Prostate gland (tissue), 2 donors: ENCODE results near the gene PSRC1. TPM values are rescaled to one million over a fixed set of nuclear protein-coding genes. Genes with fewer than 3 reads are reported as not detected.
"Not testable (repeated sequence)": the region's sequence is repeated elsewhere in the genome, so short reads cannot be mapped to it uniquely, and the experiment has no call there.

Source experiments
- DNase-seq: peaks from one replicate; pipeline ENCODE4 v3.0.0-alpha.2; 2019; ENCODE audit warnings: low spot score
- H3K27ac ChIP-seq, 2 donors: fragments of 200-600 bp; sonication (generic); 2 replicates each; pipeline ENCODE4 v1.5.1; 2017 to 2019
- H3K27me3 ChIP-seq: fragments of 200-600 bp; sonication (generic); replicated peaks from 2 replicates; pipeline ENCODE4 v1.5.1; 2019; ENCODE audit not compliant: insufficient read depth
- H3K36me3 ChIP-seq, 2 donors: fragments of 200-600 bp; sonication (generic); 1 replicate in 1 of 2; 2 replicates in 1 of 2; pipeline versions ENCODE4 v1.5.1 to v1.8.1; 2017 to 2019
- H3K4me1 ChIP-seq: fragments of 200-600 bp; sonication (generic); replicated peaks from 2 replicates; pipeline ENCODE4 v1.5.1; 2019
- H3K4me3 ChIP-seq, 2 donors: fragments of 200-600 bp; sonication (generic); 2 replicates each; pipeline ENCODE4 v1.5.1; 2017 to 2019
- H3K9me3 ChIP-seq: fragments of 200-600 bp; sonication (generic); 2 replicates; pipeline ENCODE4 v1.5.1; 2017
- POLR2A ChIP-seq: fragments of 450-650 bp; IDR thresholded peaks from one replicate; pipeline ENCODE4 v1.6.1; 2016; ENCODE audit warnings: antibody characterized with exemption, mild to moderate bottlenecking
- POLR2AphosphoS5 ChIP-seq: sonication (generic); formaldehyde crosslinking; IDR thresholded peaks from one replicate; pipeline ENCODE4 v1.6.1; 2017; ENCODE audit warnings: antibody characterized with exemption
- WGBS: methylation state at CpG from one replicate; pipeline ENCODE4 v1.1.5; 2018; 5-methylcytosine and 5-hydroxymethylcytosine counted together
- intact Hi-C: fragments of 100-400 bp; cut with DNase I; formaldehyde crosslinking; loops from one replicate; pipeline ENCODE4 v1.14.2; 2022
- total RNA-seq, 2 donors: library from RNA; depleted of rRNA; stranded (reverse); fragments of >200 nt; gene quantifications; one replicate each; pipeline ENCODE4 v1.1.0, GENCODE V29; 2016
- TF ChIP-seq, protein P1 (sequence below), 4 experiments: fragments of 200-600 bp in 2 of 4; fragments of 450-650 bp in 2 of 4; sonication (generic) in 2 of 4; IDR thresholded peaks; 1 replicate in 3 of 4; 2 replicates in 1 of 4; pipeline ENCODE4 v1.5.1; 2016 to 2019; ENCODE audit warnings: antibody characterized with exemption in 4 of 4, mild to moderate bottlenecking in 2 of 4, moderate library complexity in 2 of 4

Gene PSRC1
- total RNA-seq, 2 donors from 2014 or later: 9.1 to 40.0 TPM

DNA sequence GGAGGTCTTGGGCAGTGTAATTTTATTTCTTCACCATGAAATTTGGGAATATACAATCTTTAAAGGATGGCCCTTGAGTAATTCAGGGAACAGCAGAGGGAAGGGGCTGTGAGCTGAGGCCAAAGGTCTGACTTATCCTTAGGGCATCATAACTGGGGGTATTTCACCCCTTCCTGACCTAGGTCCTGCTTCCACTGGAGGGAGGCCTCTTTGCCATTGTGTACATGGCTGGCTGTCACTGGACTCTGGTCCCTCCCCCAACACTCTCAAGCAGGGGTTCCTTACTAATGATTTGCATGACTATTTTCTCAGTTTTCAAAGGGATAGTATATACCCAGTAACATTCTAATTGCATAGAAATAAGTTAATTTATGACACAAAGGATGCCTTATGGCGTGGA is 7.2 kb upstream of the PSRC1 start:
- H3K4me1 ChIP-seq: no peaks in the 10 kb centered on the region
- TF ChIP-seq POLR2AphosphoS5 (no peak), POLR2A (no peak)
- TF ChIP-seq, protein P1, sequence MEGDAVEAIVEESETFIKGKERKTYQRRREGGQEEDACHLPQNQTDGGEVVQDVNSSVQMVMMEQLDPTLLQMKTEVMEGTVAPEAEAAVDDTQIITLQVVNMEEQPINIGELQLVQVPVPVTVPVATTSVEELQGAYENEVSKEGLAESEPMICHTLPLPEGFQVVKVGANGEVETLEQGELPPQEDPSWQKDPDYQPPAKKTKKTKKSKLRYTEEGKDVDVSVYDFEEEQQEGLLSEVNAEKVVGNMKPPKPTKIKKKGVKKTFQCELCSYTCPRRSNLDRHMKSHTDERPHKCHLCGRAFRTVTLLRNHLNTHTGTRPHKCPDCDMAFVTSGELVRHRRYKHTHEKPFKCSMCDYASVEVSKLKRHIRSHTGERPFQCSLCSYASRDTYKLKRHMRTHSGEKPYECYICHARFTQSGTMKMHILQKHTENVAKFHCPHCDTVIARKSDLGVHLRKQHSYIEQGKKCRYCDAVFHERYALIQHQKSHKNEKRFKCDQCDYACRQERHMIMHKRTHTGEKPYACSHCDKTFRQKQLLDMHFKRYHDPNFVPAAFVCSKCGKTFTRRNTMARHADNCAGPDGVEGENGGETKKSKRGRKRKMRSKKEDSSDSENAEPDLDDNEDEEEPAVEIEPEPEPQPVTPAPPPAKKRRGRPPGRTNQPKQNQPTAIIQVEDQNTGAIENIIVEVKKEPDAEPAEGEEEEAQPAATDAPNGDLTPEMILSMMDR (IDR thresholded peaks at IDR 0.05): no peak
- no peak for DNase-seq
- no peak overlapping the region for H3K4me3 ChIP-seq
- intact Hi-C loops: no loop called here
- H3K27ac ChIP-seq: no peak overlapping the region
- no peaks in the 10 kb centered on the region for H3K36me3 ChIP-seq
- no peaks in the 10 kb centered on the region for H3K27me3 ChIP-seq
- WGBS: 100% methylated on average over 1 of the region's 1 CpG
- H3K9me3 ChIP-seq: no peaks in the 10 kb centered on the region

DNA sequence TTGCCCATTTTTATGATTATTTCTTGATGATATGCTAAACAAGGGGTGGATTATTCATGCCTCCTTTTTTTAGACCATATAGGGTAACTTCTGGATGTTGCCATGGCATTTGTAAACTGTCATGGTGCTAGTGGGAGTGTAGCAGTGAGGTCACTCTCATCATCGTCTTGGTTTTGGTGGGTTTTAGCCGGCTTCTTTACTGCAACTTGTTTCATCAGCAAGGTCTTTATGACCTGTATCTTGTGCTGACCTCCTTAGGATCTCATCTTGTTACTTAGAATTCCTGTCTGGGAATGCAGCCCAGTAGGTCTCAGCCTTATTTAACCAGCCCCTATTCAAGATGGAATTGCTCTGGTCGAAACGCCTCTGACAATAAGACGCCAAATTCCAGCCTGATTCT is 3.8 kb upstream of the PSRC1 start:
- WGBS: 76% methylated on average over 5 of the region's 5 CpGs
- H3K4me1 ChIP-seq, H3K9me3 ChIP-seq, H3K27me3 ChIP-seq, H3K27ac ChIP-seq, H3K4me3 ChIP-seq, DNase-seq, H3K36me3 ChIP-seq, intact Hi-C loops: not testable (repeated sequence)

DNA sequence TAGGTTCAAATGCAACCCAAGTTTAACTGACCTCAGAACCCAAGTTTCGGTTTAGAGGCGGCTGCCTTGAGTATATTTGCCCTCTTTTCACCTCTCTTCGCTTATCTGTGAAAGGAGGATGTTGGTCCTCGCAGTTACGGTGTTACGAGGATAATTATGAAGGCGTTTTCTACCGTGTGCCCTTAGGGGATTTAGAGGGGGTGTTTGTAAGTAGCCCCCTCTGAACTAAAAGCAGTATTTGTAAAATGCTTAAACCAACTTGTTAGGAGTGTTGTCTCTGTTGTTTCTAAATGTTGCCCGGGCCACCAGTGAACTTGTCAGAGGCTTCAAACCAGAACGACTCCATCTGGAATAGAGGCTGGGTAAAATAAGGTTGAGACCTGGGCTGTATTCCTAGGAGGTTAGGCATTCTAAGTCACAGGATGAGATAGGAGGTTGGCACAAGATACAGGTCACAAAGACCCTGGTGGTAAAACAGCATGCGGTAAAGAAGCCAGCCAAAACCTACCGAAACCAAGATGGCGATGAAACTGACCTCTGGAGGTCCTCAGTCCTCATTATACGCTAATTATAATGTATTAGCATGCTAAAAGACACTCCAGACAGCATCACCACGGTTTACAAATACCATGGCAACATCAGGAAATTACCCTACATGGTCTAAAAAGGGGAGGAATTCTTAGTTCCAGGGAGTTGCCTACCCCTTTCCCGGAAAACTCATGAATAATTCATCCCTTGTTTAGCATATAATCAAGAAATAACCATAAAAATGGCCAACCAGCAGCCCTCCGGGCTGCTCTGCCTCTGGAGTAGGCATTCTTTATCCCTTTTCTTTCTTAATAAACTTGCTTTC is 1.0 kb upstream of the PSRC1 start:
- no peaks in the 10 kb centered on the region for H3K9me3 ChIP-seq
- 42% methylated on average over 17 of the region's 17 CpGs for WGBS
- no peak for TF ChIP-seq POLR2A
- TF ChIP-seq, protein P1 (IDR thresholded peaks at IDR 0.05): no peak
- no peak for TF ChIP-seq POLR2AphosphoS5
- intact Hi-C loops: loop anchor here (2.0 kb wide), 1 partner anchor 115 kb away; no protein-coding TSS in a partner anchor
- peak overlapping the region; percentile 44 to 48 for H3K4me3 ChIP-seq
- no peaks in the 10 kb centered on the region for H3K27me3 ChIP-seq
- DNase-seq: no peak
- no peaks in the 10 kb centered on the region for H3K36me3 ChIP-seq
- H3K4me1 ChIP-seq: peaks cover 4% of the 10 kb centered on the region
- H3K27ac ChIP-seq: peak overlapping the region; percentile 85 to 87

DNA sequence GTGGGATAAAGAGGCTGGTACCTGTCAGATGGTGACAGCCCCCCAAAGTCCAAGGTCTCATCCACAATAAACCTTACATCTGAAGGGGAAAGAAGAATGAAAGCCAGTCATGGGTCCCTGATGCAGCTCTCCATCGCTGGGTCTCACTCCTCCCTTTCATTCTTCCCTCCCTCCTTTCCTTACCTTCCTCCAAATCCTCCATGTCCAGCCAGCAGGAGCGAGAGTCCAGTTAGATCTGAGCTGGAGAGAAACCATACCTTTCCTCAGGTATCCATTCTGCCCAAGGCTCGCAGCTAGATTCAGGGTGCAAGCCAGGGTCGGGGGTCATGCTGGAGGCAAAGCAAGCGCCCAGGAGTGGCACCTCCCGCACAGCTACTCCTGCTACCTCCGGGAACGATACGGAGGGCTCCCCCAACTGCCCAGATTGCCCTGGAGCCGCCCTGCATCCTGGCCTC is 421 bp downstream of the PSRC1 start:
- intact Hi-C loops: loop anchor here (2.0 kb wide), 1 partner anchor 116 kb away; no protein-coding TSS in a partner anchor
- no peaks in the 10 kb centered on the region for H3K9me3 ChIP-seq
- H3K4me1 ChIP-seq: peaks cover 4% of the 10 kb centered on the region
- TF ChIP-seq, protein P1 (IDR thresholded peaks at IDR 0.05): no peak
- TF ChIP-seq POLR2AphosphoS5 (no peak), POLR2A (no peak)
- H3K27ac ChIP-seq: peak overlapping the region; percentile 85 to 87
- no peaks in the 10 kb centered on the region for H3K27me3 ChIP-seq
- H3K4me3 ChIP-seq: peak overlapping the region; percentile 44 to 48
- DNase-seq: no peak
- WGBS: 4% methylated on average over 10 of the region's 10 CpGs
- no peaks in the 10 kb centered on the region for H3K36me3 ChIP-seq

DNA sequence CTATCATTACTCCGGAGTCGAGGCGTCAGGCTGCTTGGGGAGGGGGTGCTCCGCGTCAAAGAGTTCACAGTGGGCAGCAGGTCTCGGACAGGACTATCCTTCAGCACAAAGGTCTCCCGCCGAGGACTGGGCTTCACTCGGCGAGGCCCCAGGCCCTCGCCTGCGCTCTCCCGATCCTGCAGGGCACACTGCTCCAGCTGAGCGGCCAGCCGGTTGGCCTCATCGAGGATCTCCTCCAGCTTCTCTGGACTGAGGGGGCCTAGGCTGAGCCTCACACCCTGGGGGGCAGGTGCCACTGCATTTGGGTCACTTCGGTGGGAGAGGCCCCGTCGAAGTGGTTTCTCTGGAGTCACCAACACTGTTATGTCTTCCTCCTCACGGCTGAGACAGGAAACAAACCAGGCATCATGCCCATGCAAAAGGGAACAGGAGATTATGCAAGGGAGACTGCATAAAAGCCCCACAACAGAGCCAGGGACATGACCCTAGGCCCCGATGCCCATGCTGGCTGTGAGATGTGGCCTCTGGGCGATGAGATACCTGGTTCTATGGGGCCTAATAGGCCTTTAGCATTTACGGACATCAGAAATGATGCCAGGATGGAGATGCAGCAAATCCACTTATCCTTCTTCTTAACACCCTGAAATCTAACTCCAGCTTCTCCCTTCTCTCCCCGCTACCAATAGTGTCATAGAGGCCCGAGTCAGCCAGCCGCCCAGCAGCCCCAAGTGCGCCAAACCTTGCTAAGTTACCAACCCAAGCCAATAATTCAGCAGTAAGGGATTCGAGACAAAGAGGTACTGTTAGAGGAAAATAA is 1.1 kb downstream of the PSRC1 start:
- H3K9me3 ChIP-seq: no peaks in the 10 kb centered on the region
- intact Hi-C loops: loop anchor here (2.0 kb wide), 1 partner anchor 117 kb away; no protein-coding TSS in a partner anchor
- no peak overlapping the region for H3K27ac ChIP-seq
- 58% methylated on average over 28 of the region's 28 CpGs for WGBS
- no peak for DNase-seq
- no peak for TF ChIP-seq POLR2A
- no peak for TF ChIP-seq POLR2AphosphoS5
- TF ChIP-seq, protein P1 (IDR thresholded peaks at IDR 0.05): no peak
- H3K4me1 ChIP-seq: peaks cover 4% of the 10 kb centered on the region
- no peaks in the 10 kb centered on the region for H3K27me3 ChIP-seq
- peak overlapping the region in 1 of 2 donors; percentile 48 for H3K4me3 ChIP-seq
- no peaks in the 10 kb centered on the region for H3K36me3 ChIP-seq
